Panc1 (cell line): ENCODE measurements around the gene DIS3L2. TPM values are rescaled to one million over a fixed set of nuclear protein-coding genes. Genes with fewer than 3 reads are reported as not detected.

Experiments used
- ATAC-seq: fragments of 200-7000 bp; cut with Tn5 transposase; 2 replicates; pipeline ENCODE4 v1.9.1; 2020; ENCODE audit warnings: mild to moderate bottlenecking, moderate library complexity
- BruUV-seq: library from RNA; stranded (reverse); fragments of 400-500 nt; replicated peaks from 2 replicates; lab custom pipeline; 2021; lab: Mats Ljungman, UMichigan
- CTCF ChIA-PET: fragments of 300-600 bp; sonication (Branson Sonifier 250); formaldehyde crosslinking; loops from one replicate; lab custom pipeline; 2022; ENCODE audit warnings: antibody characterized with exemption; lab: Charles Lee
- POLR2A ChIA-PET: fragments of 300-600 bp; sonication (Branson Sonifier 250); formaldehyde crosslinking; loops from one replicate; lab custom pipeline; 2022; ENCODE audit warnings: antibody characterized with exemption; lab: Charles Lee
- DNase-seq: peaks from one replicate; pipeline ENCODE4 v3.0.0-alpha.2; 2010; ENCODE audit warnings: low read depth, low spot score
- H3K27ac ChIP-seq: 2 replicates; pipeline ENCODE4 v1.5.1; 2011; ENCODE audit warnings: mild to moderate bottlenecking, low read length, inconsistent platforms
- H3K27me3 ChIP-seq: fragments of 200-500 bp; sonication (Bioruptor generic); 2 replicates; pipeline ENCODE4 v1.6.0; 2014; ENCODE audit warnings: low read length, inconsistent platforms; ENCODE audit not compliant: control insufficient read depth, insufficient read depth
- H3K36me3 ChIP-seq: fragments of 200-500 bp; sonication (Bioruptor generic); 2 replicates; pipeline ENCODE4 v1.5.1; 2014; ENCODE audit warnings: inconsistent platforms, mild to moderate bottlenecking, low read length, moderate library complexity; ENCODE audit not compliant: control insufficient read depth, insufficient read depth
- H3K4me1 ChIP-seq: 2 replicates; pipeline ENCODE4 v1.5.1; 2011; ENCODE audit warnings: inconsistent platforms, mild to moderate bottlenecking, low read length, moderate library complexity; ENCODE audit not compliant: control insufficient read depth, insufficient read depth
- H3K4me3 ChIP-seq, 2 experiments: 2 replicates each; pipeline ENCODE4 v1.5.1; 2011 to 2012; ENCODE audit warnings: low read depth in 2 of 2, low read length in 2 of 2, mild to moderate bottlenecking in 2 of 2, inconsistent platforms in 1 of 2, moderate library complexity in 1 of 2
- H3K9me3 ChIP-seq: fragments of 200-500 bp; sonication (Bioruptor generic); 2 replicates; pipeline ENCODE4 v1.5.1; 2014; ENCODE audit warnings: low read depth, mild to moderate bottlenecking, inconsistent platforms, low read length, moderate library complexity; ENCODE audit not compliant: control insufficient read depth, insufficient read depth
- CTCF ChIP-seq: fragments of 450-650 bp; IDR thresholded peaks from 2 replicates; pipeline ENCODE4 v1.5.1; 2017; ENCODE audit warnings: mild to moderate bottlenecking
- POLR2AphosphoS5 ChIP-seq: IDR thresholded peaks from 2 replicates; pipeline ENCODE4 v1.6.1; 2012; ENCODE audit warnings: mild to moderate bottlenecking, low read depth, low read length, moderate library complexity
- REST ChIP-seq, 2 experiments: IDR thresholded peaks; 2 replicates each; pipeline ENCODE4 v1.6.1; 2011 to 2012; ENCODE audit warnings: low read depth in 2 of 2, control low read depth in 1 of 2, low read length in 1 of 2, mild to moderate bottlenecking in 1 of 2, moderate library complexity in 1 of 2; ENCODE audit not compliant: insufficient read depth in 1 of 2
- SIN3A ChIP-seq: IDR thresholded peaks from 2 replicates; pipeline ENCODE4 v1.6.1; 2012; ENCODE audit warnings: low read depth, mild to moderate bottlenecking, low read length, moderate library complexity, borderline replicate concordance; ENCODE audit not compliant: insufficient read depth
- TCF7L2 ChIP-seq: IDR thresholded peaks from 2 replicates; pipeline ENCODE4 v1.6.1; 2011; ENCODE audit warnings: mild to moderate bottlenecking, low read depth, low read length, inconsistent platforms
- in situ Hi-C: cut with HindIII; loops from 2 replicates; pipeline ENCODE4 v1.10.0; 2016; ENCODE audit warnings: low sequenced_read_pairs, low pct_unique_long_range_greater_than_20kb
- intact Hi-C: fragments of 100-400 bp; cut with micrococcal nuclease; formaldehyde crosslinking; loops from one replicate; pipeline ENCODE4 v1.10.0; 2022; ENCODE audit not compliant: unreplicated experiment
- total RNA-seq: library from RNA; stranded (reverse); gene quantifications from one replicate; pipeline ENCODE4 v1.2.1, GENCODE V29; 2021; ENCODE audit not compliant: unreplicated experiment

DIS3L2 gene
- total RNA-seq, 1 experiment from 2014 or later, result 28.1 TPM

GRCh38 chr2:232236200-232236599 is 274.7 kb downstream of the DIS3L2 start:
- Histone ChIP-seq H3K36me3 (no peaks in the 10 kb centered on the region; the same call in 1 of the 2 replicates), H3K27ac (no peak overlapping the region), H3K4me3 (no peak overlapping the region), H3K9me3 (no peaks in the 10 kb centered on the region), H3K27me3 (no peaks in the 10 kb centered on the region), H3K4me1 (no peaks in the 10 kb centered on the region)
- intact Hi-C loops (no loop called here), in situ Hi-C loops (no loop called here)
- CTCF ChIA-PET, result no interaction called here
- no TSS peak for BruUV-seq
- DNase-seq (no peak), ATAC-seq (no peak)
- POLR2A ChIA-PET, result no interaction called here
- TF ChIP-seq POLR2AphosphoS5 (no peak), TCF7L2 (no peak), SIN3A (no peak), REST (IDR thresholded peaks at IDR 0.05; ENCODE audit: insufficient read depth in 1 of 2, low read depth in 2 of 2, low read length in 1 of 2) (no peak), CTCF (no peak)

DNA sequence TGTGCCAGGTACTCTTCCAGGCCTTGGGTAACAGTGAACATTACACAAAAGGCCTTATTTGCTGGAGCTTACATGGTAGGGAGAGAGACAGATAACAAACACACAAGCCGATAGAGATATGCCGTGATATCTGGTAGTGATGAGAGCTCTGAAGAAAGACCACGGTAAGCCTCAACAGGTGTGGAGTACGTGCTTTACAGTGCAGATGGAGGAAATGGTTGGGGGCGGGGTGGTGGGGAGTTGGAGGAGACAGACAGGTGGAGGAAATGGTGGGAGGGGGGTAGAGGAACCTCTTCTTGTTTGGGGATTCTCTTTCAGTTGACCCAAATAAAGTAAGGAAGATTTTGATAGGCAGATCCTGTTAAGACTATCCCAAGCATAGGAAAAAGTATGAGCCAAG is 276.0 kb downstream of the DIS3L2 start:
- H3K36me3 ChIP-seq, result no peaks in the 10 kb centered on the region; the same call in 1 of the 2 replicates
- no TSS peak for BruUV-seq
- ChIA-PET POLR2A (interaction anchor here (0.6 kb wide), 1 partner anchor 387 kb away, joined by 3 read pairs; no protein-coding TSS in a partner anchor), CTCF (no interaction called here)
- H3K27me3 ChIP-seq, result no peaks in the 10 kb centered on the region
- no peaks in the 10 kb centered on the region for H3K4me1 ChIP-seq
- in situ Hi-C loops, result no loop called here
- no peaks in the 10 kb centered on the region for H3K9me3 ChIP-seq
- H3K4me3 ChIP-seq, result no peak overlapping the region
- TF ChIP-seq CTCF (no peak), POLR2AphosphoS5 (no peak), TCF7L2 (no peak), SIN3A (no peak), REST (IDR thresholded peaks at IDR 0.05; ENCODE audit: insufficient read depth in 1 of 2, low read depth in 2 of 2, low read length in 1 of 2) (no peak)
- no peak for DNase-seq
- no peak for ATAC-seq
- intact Hi-C loops, result no loop called here
- H3K27ac ChIP-seq, result no peak overlapping the region
